Measurements from ENCODE around the gene CBY2. TPM values are rescaled to one million over a fixed set of nuclear protein-coding genes. Genes with fewer than 3 reads are reported as not detected.

CBY2 gene
- total RNA-seq, 2 experiments from 2014 or later: not detected

GRCh38 chr13:45700971-45701900 is 884 bp upstream of the CBY2 start:
- CTCF ChIA-PET: no interaction called here

GRCh38 chr13:45702869-45703391 is 810 bp downstream of the CBY2 start:
- H3K9me3 Mint-ChIP-seq: no peaks in the 10 kb centered on the region
- H3K4me1 Mint-ChIP-seq (ENCODE audit: low read depth): no peaks in the 10 kb centered on the region
- no peak for TF ChIP-seq CTCF (IDR thresholded peaks at IDR 0.05)
- no peaks in the 10 kb centered on the region for H3K27me3 Mint-ChIP-seq
- Histone ChIP-seq H3K9me3 (ENCODE audit: control insufficient read depth in 1 of 2, insufficient read depth in 1 of 2, low read length in 2 of 2) (no peaks in the 10 kb centered on the region), H3K27ac (ENCODE audit: low read depth in 1 of 2, low read length in 2 of 2) (no peak overlapping the region), H3K27me3 (ENCODE audit: control insufficient read depth in 1 of 2, insufficient read depth in 2 of 2, low read length in 2 of 2) (no peaks in the 10 kb centered on the region), H3K4me1 (ENCODE audit: insufficient read depth, low read length) (no peaks in the 10 kb centered on the region), H3K4me3 (ENCODE audit: low read length) (no peak overlapping the region), H3K36me3 (ENCODE audit: insufficient read depth, low read length) (no peaks in the 10 kb centered on the region)
- DNase-seq (no peak), ATAC-seq (ENCODE audit: poor library complexity) (no peak)
- ChIA-PET CTCF (no interaction called here), POLR2A (no interaction called here)
- intact Hi-C loops (cut with DNase I, micrococcal nuclease): no loop called here
- no peaks in the 10 kb centered on the region for H3K36me3 Mint-ChIP-seq (ENCODE audit: low read depth)
- no peak overlapping the region for H3K4me3 Mint-ChIP-seq
- no peak overlapping the region for H3K27ac Mint-ChIP-seq

More at GRCh38 chr13:45700971-45701900, 884 bp upstream of the CBY2 start:
- Mint-ChIP-seq H3K4me1 (ENCODE audit: low read depth) (no peaks in the 10 kb centered on the region), H3K27ac (no peak overlapping the region), H3K4me3 (no peak overlapping the region), H3K36me3 (ENCODE audit: low read depth) (no peaks in the 10 kb centered on the region), H3K9me3 (no peaks in the 10 kb centered on the region), H3K27me3 (no peaks in the 10 kb centered on the region)
- Histone ChIP-seq H3K9me3 (ENCODE audit: control insufficient read depth in 1 of 2, insufficient read depth in 1 of 2, low read length in 2 of 2) (no peaks in the 10 kb centered on the region), H3K36me3 (ENCODE audit: insufficient read depth, low read length) (no peaks in the 10 kb centered on the region), H3K27me3 (ENCODE audit: control insufficient read depth in 1 of 2, insufficient read depth in 2 of 2, low read length in 2 of 2) (no peaks in the 10 kb centered on the region), H3K4me3 (ENCODE audit: low read length) (no peak overlapping the region), H3K27ac (ENCODE audit: low read depth in 1 of 2, low read length in 2 of 2) (no peak overlapping the region), H3K4me1 (ENCODE audit: insufficient read depth, low read length) (no peaks in the 10 kb centered on the region)
- TF ChIP-seq CTCF (IDR thresholded peaks at IDR 0.05): no peak
- no peak for DNase-seq
- POLR2A ChIA-PET: no interaction called here
- peak; percentile 41 for ATAC-seq (ENCODE audit: poor library complexity)
- intact Hi-C loops (cut with DNase I, micrococcal nuclease): no loop called here

- intact Hi-C loops (cut with DNase I, micrococcal nuclease): no loop called here
- Histone ChIP-seq H3K27ac (ENCODE audit: low read depth in 1 of 2, low read length in 2 of 2) (no peak overlapping the region), H3K36me3 (ENCODE audit: insufficient read depth, low read length) (no peaks in the 10 kb centered on the region), H3K4me3 (ENCODE audit: low read length) (no peak overlapping the region), H3K27me3 (ENCODE audit: control insufficient read depth in 1 of 2, insufficient read depth in 2 of 2, low read length in 2 of 2) (no peaks in the 10 kb centered on the region), H3K9me3 (ENCODE audit: control insufficient read depth in 1 of 2, insufficient read depth in 1 of 2, low read length in 2 of 2) (no peaks in the 10 kb centered on the region), H3K4me1 (ENCODE audit: insufficient read depth, low read length) (no peaks in the 10 kb centered on the region)
- ChIA-PET POLR2A (no interaction called here), CTCF (no interaction called here)
- no peaks in the 10 kb centered on the region for H3K4me1 Mint-ChIP-seq (ENCODE audit: low read depth)
- no peak for ATAC-seq (ENCODE audit: poor library complexity)
- H3K27ac Mint-ChIP-seq: no peak overlapping the region
- no peaks in the 10 kb centered on the region for H3K27me3 Mint-ChIP-seq
- no peaks in the 10 kb centered on the region for H3K9me3 Mint-ChIP-seq
- H3K36me3 Mint-ChIP-seq (ENCODE audit: low read depth): no peaks in the 10 kb centered on the region
- H3K4me3 Mint-ChIP-seq: no peak overlapping the region
- no peak for DNase-seq
- no peak for TF ChIP-seq CTCF (IDR thresholded peaks at IDR 0.05)
These were observed 2.2 kb downstream of the CBY2 start for GRCh38 chr13:45704211-45704739.
